ENCODE measurements around the gene STEAP1.
"Not testable (repeated sequence)": the region's sequence is repeated elsewhere in the genome, so short reads cannot be mapped to it uniquely, and the experiment has no call there.

GRCh38 chr7:90157761-90158350 is 3.6 kb downstream of the STEAP1 start:
- TF ChIP-seq CTCF, EP300 (IDR thresholded peaks at IDR 0.05): not testable (repeated sequence)

All from tibial nerve (tissue), 4 donors.